NOMO-1 (cell line): ENCODE results near the gene IMMP2L.

Source experiments
- DNase-seq, 2 experiments: peaks; one replicate each; lab custom pipeline; 2025; ENCODE audit not compliant: unreplicated experiment in 2 of 2; lab: John Stamatoyannopoulos, UW

Gene IMMP2L

DNA sequence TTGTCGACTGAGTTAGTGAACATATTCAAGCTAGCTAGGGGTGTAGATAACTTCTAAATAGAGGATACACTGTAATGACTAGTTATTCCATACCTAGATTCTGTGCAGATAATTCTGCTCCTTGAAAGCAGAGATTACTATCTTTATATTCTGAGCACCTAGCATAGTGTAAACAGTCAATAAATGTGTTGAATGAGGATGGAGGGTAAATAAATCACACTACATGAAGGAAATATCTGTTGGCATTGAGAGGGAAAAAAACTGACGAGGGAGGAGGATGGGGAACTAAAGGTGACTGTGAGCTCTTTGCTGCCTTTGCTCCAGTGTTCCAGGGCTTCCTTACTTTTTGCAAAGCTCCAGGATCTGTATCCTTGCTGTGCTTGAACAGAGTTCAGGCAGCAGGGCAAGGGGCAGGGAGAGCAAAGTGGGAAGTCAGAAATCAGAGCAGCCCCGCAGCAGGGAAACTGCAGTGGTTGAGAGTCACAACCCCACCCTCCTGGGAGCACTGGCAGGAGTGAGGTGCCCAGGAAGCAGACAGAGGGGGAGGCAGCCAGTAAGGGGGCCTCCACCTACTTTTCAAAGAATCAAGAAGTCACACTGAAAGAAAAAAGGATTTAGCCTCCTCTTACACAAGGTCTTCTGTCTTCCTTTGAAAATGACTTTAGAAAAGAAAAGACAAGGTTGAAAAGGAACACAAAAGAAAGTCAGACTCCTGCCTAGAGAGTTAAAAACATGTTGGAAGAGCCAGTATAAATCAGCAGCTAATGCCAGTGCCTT is 543.1 kb downstream of the IMMP2L start:
- DNase-seq = no peak

GRCh38 chr7:111018447-111018846 is 543.8 kb downstream of the IMMP2L start:
- DNase-seq = no peak

- no peak for DNase-seq
Measured at GRCh38 chr7:111014079-111014478, 548.2 kb downstream of the IMMP2L start.

DNA sequence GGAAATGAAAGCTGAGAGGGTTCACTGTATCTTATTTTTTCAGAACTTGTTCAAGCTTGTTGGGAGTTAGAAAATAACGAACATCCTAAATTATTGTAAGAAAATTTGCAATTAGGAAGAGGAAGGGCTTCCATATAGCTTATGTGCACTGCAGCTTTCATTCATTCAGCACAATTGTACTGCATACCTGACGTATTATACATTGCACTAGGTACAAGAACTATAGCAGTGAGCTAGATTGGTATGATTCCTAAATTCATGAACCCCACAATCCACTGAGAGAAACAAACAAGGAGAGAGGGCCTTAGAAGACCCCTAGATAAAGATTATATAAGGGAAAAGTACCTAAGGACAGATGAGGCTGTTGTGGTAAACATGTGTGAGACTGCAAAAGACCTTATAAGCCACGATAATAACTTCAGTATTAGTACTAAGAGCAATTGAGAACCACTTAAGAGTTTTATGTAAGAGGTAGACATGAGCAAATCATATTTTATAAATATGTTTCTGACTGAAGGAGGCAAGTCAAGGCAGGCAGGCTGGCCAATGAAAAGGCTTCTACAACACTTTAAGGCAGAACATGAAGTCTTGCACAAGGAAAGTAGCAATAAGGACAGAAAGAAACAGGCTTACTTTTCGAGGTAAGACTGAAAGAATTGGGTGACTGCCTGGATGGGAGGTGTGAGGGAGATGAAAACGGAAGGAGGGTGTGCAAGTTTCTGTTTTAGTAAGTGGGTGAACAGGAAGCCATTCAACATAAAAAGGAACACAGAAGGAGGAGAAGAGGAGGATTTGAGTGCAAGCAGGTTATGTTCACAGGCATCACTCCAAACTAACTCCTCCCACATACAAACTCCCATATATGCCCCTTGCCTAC is 549.3 kb downstream of the IMMP2L start:
- peak; percentile 17 to 56 for DNase-seq

DNA sequence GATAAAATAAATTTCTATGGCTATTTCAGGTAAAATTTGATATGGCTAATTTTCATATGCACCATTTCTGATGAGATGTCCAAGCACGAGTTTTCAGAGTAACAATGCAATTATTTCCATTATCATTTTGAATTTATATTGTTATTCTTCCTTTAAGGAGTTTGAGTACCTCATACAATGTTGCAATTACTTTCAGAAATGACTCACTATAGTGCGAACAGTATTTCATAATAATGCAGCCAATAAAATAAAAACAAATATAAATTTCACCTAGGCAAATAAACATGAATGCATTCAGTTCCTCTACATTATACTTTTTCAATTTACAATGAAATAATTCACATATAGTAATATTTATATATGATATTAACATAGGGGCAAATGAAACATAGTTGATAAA is 550.1 kb downstream of the IMMP2L start:
- peak in 1 of 2 experiments; percentile 11 for DNase-seq

- DNase-seq = no peak
Measured at GRCh38 chr7:111011520-111011919, 550.8 kb downstream of the IMMP2L start.

GRCh38 chr7:111010798-111011197 is 551.5 kb downstream of the IMMP2L start:
- no peak for DNase-seq

DNA sequence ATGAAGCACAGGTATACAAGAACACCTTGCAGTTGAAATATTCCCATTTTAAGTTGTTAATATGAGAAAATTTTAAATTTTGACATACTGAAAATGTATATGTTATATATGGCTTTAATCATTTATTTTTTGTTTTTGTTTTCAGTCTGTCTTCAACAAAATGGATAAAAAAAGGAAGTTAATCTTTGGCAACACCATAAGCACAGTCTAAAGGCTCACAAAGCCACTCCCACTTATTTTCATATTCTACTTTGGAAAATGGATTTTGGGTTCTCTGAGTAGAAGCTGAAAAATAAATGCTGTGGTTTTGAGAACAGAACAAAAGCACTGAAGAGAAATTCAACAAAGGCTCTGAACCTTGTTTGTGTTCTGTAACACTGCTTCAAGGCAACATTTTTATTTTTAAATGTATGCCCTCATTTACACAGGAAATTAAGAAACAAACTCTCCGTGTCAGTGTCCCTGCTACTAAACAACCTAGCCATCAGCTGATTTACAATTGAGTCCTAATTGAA is 552.7 kb downstream of the IMMP2L start:
- DNase-seq = peak; percentile 8 to 49

DNA sequence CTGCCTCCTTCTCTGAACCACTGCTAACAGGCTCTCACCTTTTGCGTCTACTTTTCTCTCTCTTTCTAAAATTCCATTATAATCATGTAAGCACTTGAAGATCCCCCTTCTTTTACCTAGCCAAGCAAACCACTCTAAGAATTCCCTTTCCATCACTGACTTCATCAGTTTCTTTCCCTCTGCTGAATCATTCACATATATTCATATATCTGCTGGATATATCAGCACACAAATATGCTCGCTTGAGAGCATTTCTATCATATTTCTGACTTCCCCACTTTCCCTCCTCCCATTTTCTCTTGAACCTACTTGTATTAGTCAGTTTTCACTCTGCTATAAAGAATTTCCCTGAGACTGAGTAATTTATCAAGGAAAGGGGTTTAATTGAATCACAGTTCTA is 555.6 kb downstream of the IMMP2L start:
- DNase-seq = no peak

DNA sequence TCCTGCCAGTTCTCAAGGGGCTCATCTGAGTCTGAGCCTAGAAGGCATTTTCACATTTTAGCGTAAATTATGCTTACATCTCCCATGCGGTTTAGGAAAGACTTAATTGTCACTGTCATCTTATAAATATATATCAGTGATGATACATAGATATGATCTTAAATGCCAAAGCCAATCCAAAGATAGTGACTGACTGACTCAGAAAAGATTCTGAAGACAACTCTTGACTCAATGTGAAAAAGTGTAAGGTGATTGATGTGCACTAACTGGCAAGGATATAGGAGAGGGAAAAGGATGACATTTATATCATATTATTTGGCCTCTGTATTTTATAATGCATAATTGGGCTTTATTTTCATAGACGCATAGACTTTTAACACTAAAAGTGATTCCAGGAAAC is 556.3 kb downstream of the IMMP2L start:
- DNase-seq = no peak

- peak in 1 of 2 experiments; percentile 36 for DNase-seq
Measured at GRCh38 chr7:111005445-111005844, 556.8 kb downstream of the IMMP2L start.

- DNase-seq = no peak
Measured at GRCh38 chr7:111004310-111004901, 557.9 kb downstream of the IMMP2L start.

DNA sequence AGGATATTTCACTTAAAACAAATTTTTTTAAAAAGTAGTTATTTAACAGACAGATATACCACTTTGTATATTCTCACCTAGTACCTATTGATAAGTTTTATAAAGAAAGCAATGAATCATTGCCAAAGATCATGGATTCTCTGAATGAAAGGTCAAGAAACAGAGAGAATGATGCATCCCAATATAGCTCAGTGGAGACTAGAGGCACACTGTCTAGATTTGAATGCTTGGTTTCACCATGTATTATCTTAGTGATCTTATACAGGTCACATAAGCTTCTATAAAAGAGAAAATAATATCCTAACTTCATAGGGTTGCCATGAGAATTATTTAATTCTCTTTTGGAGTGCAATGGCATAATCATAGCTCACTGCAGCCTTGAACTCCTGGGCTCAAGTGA is 558.4 kb downstream of the IMMP2L start:
- no peak for DNase-seq

GRCh38 chr7:110994028-110994967 is 568.0 kb downstream of the IMMP2L start:
- no peak for DNase-seq

DNA sequence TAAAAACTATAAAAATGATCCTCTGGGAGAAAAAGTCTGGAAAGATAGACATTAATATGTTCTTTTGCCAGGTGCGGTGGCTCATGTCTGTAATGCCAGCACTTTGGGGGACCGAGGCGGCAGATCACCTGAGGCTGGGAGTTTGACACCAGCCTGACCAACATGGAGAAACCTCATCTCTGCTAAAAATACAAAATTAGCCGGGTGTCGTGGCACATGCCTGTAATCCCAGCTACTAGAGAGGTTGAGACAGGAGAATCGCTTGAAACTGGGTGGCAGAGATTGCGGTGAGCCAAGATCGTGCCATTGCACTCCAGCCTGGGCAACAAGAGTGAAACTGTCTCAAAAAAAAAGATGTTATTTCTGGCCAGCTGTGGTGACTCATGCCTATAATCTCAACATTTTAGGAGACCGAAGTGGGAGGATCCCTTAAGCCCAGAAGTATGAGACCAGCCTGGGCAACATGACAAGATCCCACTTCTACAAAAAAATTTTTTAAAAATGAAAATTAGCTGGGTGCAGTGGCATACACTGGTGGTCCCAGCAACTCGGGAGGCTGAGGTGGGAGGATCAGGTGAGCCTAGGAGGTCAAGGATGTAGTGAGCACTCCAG is 573.3 kb downstream of the IMMP2L start:
- DNase-seq = no peak

DNA sequence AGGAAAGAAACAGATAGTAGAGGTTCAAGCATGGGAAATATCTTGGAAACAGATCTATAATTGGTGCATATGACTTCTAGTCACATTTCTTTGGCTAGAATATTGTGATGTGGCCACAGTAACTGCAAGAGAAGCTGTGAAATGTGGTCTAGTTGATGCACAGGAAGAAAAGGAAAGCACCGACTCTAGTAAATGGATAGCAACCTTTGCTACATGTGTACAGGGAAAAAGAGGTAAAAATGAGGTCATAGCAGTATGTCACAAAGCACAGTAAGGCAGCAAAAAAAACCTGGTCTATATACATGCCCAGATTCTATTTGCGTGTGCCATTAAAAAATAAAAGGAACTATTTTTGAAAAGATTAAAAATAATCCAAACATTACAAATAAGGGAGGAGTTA is 573.9 kb downstream of the IMMP2L start:
- DNase-seq = no peak

- DNase-seq = no peak
Measured at GRCh38 chr7:110987127-110987693, 575.1 kb downstream of the IMMP2L start.

GRCh38 chr7:110983822-110984456 is 578.4 kb downstream of the IMMP2L start:
- DNase-seq = no peak

GRCh38 chr7:110977127-110977737 is 585.1 kb downstream of the IMMP2L start:
- no peak for DNase-seq
